Spleen (tissue), 11 donors: ENCODE data around the gene EFCAB9. TPM values are rescaled to one million over a fixed set of nuclear protein-coding genes. Genes with fewer than 3 reads are reported as not detected.

Experiments
- DNase-seq: peaks from one replicate; pipeline ENCODE4 v3.0.0-alpha.2; 2020
- H3K27ac ChIP-seq, 8 donors: fragments of 200-600 bp; sonication (generic) in 7 of 8; 1 replicate in 4 of 8; 2 replicates in 4 of 8; pipeline versions ENCODE4 v1.5.0 to v1.8.0; 2016 to 2021; ENCODE audit warnings: inconsistent platforms in 4 of 8, mild to moderate bottlenecking in 4 of 8, moderate library complexity in 1 of 8
- H3K27me3 ChIP-seq, 7 donors: fragments of 200-600 bp; sonication (generic) in 6 of 7; replicated peaks in 1 of 7; 1 replicate in 4 of 7; 2 replicates in 3 of 7; pipeline versions ENCODE4 v1.5.0 to v1.8.0; 2016 to 2021; ENCODE audit warnings: inconsistent platforms in 3 of 7, mild to moderate bottlenecking in 1 of 7
- H3K36me3 ChIP-seq, 6 donors: fragments of 200-600 bp; sonication (generic) in 5 of 6; 1 replicate in 4 of 6; 2 replicates in 2 of 6; pipeline versions ENCODE4 v1.5.0 to v1.8.0; 2016 to 2021; ENCODE audit warnings: inconsistent platforms in 2 of 6
- H3K4me1 ChIP-seq, 6 donors: fragments of 200-600 bp; sonication (generic) in 5 of 6; 1 replicate in 3 of 6; 2 replicates in 3 of 6; pipeline versions ENCODE4 v1.5.0 to v1.8.0; 2016 to 2021; ENCODE audit warnings: inconsistent platforms in 3 of 6
- H3K4me3 ChIP-seq, 8 donors: fragments of 200-600 bp; sonication (generic) in 7 of 8; 1 replicate in 4 of 8; 2 replicates in 4 of 8; pipeline versions ENCODE4 v1.5.0 to v1.8.0; 2016 to 2021; ENCODE audit warnings: inconsistent platforms in 4 of 8, mild to moderate bottlenecking in 4 of 8, moderate library complexity in 2 of 8
- H3K9me3 ChIP-seq, 8 donors: fragments of 200-600 bp; sonication (generic) in 7 of 8; 1 replicate in 4 of 8; 2 replicates in 4 of 8; pipeline versions ENCODE4 v1.5.0 to v1.8.0; 2016 to 2021; ENCODE audit warnings: inconsistent platforms in 4 of 8
- CTCF ChIP-seq, 11 experiments: fragments of 200-600 bp in 7 of 11; fragments of 450-650 bp in 4 of 11; sonication (generic) in 4 of 11; IDR thresholded peaks in 8 of 11; conservative IDR thresholded peaks in 3 of 11; 1 replicate in 7 of 11; 2 replicates in 4 of 11; pipeline versions ENCODE4 v1.4.0 to v1.8.0; 2016 to 2021; ENCODE audit warnings: antibody characterized with exemption in 11 of 11, inconsistent platforms in 4 of 11, mild to moderate bottlenecking in 1 of 11
- POLR2A ChIP-seq, 3 donors: fragments of 450-650 bp; IDR thresholded peaks; one replicate each; pipeline ENCODE4 v1.5.1; 2017; ENCODE audit warnings: antibody characterized with exemption in 3 of 3, mild to moderate bottlenecking in 1 of 3
- POLR2AphosphoS5 ChIP-seq, 3 donors: sonication (generic); formaldehyde crosslinking; IDR thresholded peaks; one replicate each; pipeline ENCODE4 v1.5.1; 2017; ENCODE audit warnings: antibody characterized with exemption in 3 of 3
- WGBS, 5 donors: extraction: QIAGEN DNeasy Blood & Tissue Kit in 3 of 5; methylation state at CpG; one replicate each; pipeline versions ENCODE4 v1.1.5 to v1.1.7; 2013 to 2018; 5-methylcytosine and 5-hydroxymethylcytosine counted together
- intact Hi-C: fragments of 100-400 bp; cut with DNase I; formaldehyde crosslinking; loops from one replicate; pipeline ENCODE4 v1.15.0; 2023; ENCODE audit warnings: low total_unique reads
- polyA plus RNA-seq, 3 donors: library from polyadenylated mRNA; stranded (reverse); fragments of 200-250 nt; gene quantifications; one replicate each; pipeline ENCODE4 v1.2.1, GENCODE V29; 2013
- total RNA-seq, 7 donors: library from RNA; depleted of rRNA in 3 of 7; stranded (reverse); fragments of >200 nt in 3 of 7; fragmentation: NEBNext Ultra II Directional in 4 of 7; extraction: Animal tissue kit (Norgen Biotek cat#: 25700) in 4 of 7; gene quantifications; one replicate each; pipeline versions ENCODE4 v1.1.0 to v1.2.1, GENCODE V29; 2016 to 2021
- donor health status: healthy with polysubstance abuse.
- donor health status: DM: no; HTN: no; CAD: no; lungs with moderate emphysema.
- donor health status: DM: no; HTN: no; CAD: no.
- donor health status: Bipolar disorder and iron deficiency.
- donor health status: healthy.
- donor health status: DM: no; HTN: no; CAD: no.
- donor health status: DM: yes; HTN: yes; CAD: no.

Gene EFCAB9
- total and polyA plus RNA-seq, 10 donors: not detected

GRCh38 chr5:172178301-172178987 is 15.5 kb upstream of the EFCAB9 start:
- TF ChIP-seq CTCF (IDR thresholded peaks at IDR 0.05 in 8 of 11, conservative IDR thresholded peaks at IDR 0.05 in 3 of 11) (no peak), POLR2AphosphoS5 (IDR thresholded peaks at IDR 0.05) (peak in 2 of 3 donors; percentile 10 to 67), POLR2A (IDR thresholded peaks at IDR 0.05) (no peak)

DNA sequence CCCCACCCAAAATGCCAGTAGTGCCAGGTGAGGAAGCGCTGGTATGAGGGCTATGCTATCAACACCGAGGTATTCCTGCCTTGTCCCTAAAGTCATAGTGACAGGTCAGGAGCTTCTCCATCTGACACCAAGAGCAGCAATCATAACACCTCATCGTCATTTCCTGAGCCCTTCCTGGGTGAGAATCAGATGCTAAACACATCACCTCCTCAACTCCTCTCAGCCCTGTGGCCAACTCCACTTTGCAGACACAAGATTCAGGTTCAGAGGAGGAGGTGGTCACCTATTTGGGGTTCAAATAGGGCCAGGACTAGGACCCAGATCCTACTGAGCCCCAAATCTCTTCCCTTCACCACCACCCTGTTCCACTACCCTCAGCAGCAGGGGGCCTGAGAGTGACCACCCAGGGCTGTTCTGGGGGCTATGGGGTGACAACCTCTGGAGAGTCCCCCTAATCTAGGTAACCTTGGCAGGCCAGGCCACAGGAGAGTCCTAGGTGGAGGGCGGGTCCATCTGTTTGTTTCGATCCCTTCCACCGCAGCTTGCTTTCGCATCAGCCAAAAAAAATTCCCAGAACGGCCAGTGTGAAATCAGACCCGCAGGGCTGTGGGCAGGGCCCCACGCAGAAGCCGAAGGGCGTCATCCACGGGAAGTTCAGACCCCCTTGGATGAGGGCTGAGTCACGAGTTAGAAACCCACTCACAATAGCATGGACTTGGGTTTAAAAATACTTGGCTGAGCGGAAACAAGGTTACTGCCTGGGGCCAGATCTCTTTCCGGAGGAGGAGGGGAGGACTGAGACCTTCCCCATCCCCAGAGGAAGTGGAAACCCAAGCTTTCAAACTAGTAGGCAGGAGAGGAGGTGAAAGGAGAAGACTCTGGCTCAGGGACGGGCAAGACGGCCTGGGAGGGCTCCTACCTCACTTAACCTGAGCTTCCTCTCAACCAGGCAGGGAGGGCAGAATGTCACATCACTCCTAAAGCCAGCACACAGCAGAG is 14.7 kb upstream of the EFCAB9 start:
- H3K27me3 ChIP-seq: peaks cover 0 to 7% (median 0%) of the 10 kb centered on the region in 7 donors
- peak; percentile 82 for DNase-seq
- H3K4me3 ChIP-seq: peak overlapping the region in 7 of 8 donors; percentile 12 to 69 (median 36)
- intact Hi-C loops: no loop called here
- TF ChIP-seq POLR2A (IDR thresholded peaks at IDR 0.05): no peak
- TF ChIP-seq CTCF (IDR thresholded peaks at IDR 0.05 in 8 of 11, conservative IDR thresholded peaks at IDR 0.05 in 3 of 11): no peak
- TF ChIP-seq POLR2AphosphoS5 (IDR thresholded peaks at IDR 0.05): peak; percentile 41 to 79 (median 61)
- peaks cover 48 to 100% (median 97%) of the 10 kb centered on the region in 6 donors for H3K4me1 ChIP-seq
- peak overlapping the region; percentile 79 to 99 (median 93) for H3K27ac ChIP-seq
- peaks cover 0 to 39% (median 0%) of the 10 kb centered on the region in 6 donors for H3K36me3 ChIP-seq
- WGBS, 5 donors: 8 to 17% (median 11%) methylated on average over 18 of the region's 18 CpGs
- no peaks in the 10 kb centered on the region for H3K9me3 ChIP-seq

More at GRCh38 chr5:172178301-172178987, 15.5 kb upstream of the EFCAB9 start:
- peak; percentile 82 for DNase-seq
- 18 to 61% (median 35%) methylated on average over 15 to 18 of the region's 18 CpGs for WGBS, 5 donors
- peak overlapping the region in 5 of 8 donors; percentile 5 to 69 (median 36) for H3K4me3 ChIP-seq
- H3K27me3 ChIP-seq: peaks cover 0 to 7% (median 0%) of the 10 kb centered on the region in 7 donors
- peak overlapping the region; percentile 79 to 99 (median 93) for H3K27ac ChIP-seq
- intact Hi-C loops: no loop called here
- H3K4me1 ChIP-seq: peaks cover 45 to 100% (median 97%) of the 10 kb centered on the region in 6 donors
- H3K9me3 ChIP-seq: no peaks in the 10 kb centered on the region
- H3K36me3 ChIP-seq: peaks cover 0 to 31% (median 0%) of the 10 kb centered on the region in 6 donors

- Histone ChIP-seq H3K4me1 (peaks cover 48 to 100% (median 98%) of the 10 kb centered on the region in 6 donors), H3K4me3 (peak overlapping the region in 1 of 8 donors; percentile 19), H3K9me3 (no peaks in the 10 kb centered on the region), H3K27ac (peak overlapping the region; percentile 79 to 99 (median 93)), H3K36me3 (peaks cover 0 to 45% (median 0%) of the 10 kb centered on the region in 6 donors), H3K27me3 (no peaks in the 10 kb centered on the region)
- intact Hi-C loops: no loop called here
- peak in 1 of 3 donors; percentile 16 for TF ChIP-seq POLR2AphosphoS5 (IDR thresholded peaks at IDR 0.05)
- no peak for TF ChIP-seq CTCF (IDR thresholded peaks at IDR 0.05 in 8 of 11, conservative IDR thresholded peaks at IDR 0.05 in 3 of 11)
- WGBS, 5 donors: 79 to 89% (median 88%) methylated on average over 9 of the region's 9 CpGs
- peak; percentile 37 for DNase-seq
These were observed 13.0 kb upstream of the EFCAB9 start for GRCh38 chr5:172180936-172181335.
